ENCODE measurements around the gene CDS1.
"Not testable (repeated sequence)": the region's sequence is repeated elsewhere in the genome, so short reads cannot be mapped to it uniquely, and the experiment has no call there.

CDS1 gene

GRCh38 chr4:84664767-84665166 lies 81.8 kb downstream of the CDS1 start:
- H3K36me3 ChIP-seq (ENCODE audit: control insufficient read depth in 2 of 2, insufficient read depth in 2 of 2, low read length in 2 of 2); H3K9me3 ChIP-seq (ENCODE audit: control insufficient read depth in 2 of 2, low read length in 2 of 2); H3K9ac ChIP-seq (ENCODE audit: low read depth in 1 of 2, low read length in 2 of 2); H3K27me3 ChIP-seq (ENCODE audit: control insufficient read depth in 2 of 2, insufficient read depth in 2 of 2, low read length in 2 of 2); H3K27ac ChIP-seq (ENCODE audit: low read depth in 2 of 2, low read length in 2 of 2); H3K4me3 ChIP-seq (ENCODE audit: low read length in 2 of 2): not testable (repeated sequence)
- peaks cover 2 to 17% of the 10 kb centered on the region in 2 donors for H3K4me1 ChIP-seq (ENCODE audit: control insufficient read depth in 2 of 2, insufficient read depth in 2 of 2, low read length in 2 of 2)

GRCh38 chr4:84666439-84666838 lies 83.5 kb downstream of the CDS1 start:
- H3K27ac ChIP-seq (ENCODE audit: low read depth in 2 of 2, low read length in 2 of 2), result no peak overlapping the region
- H3K4me3 ChIP-seq (ENCODE audit: low read length in 2 of 2), result no peak overlapping the region
- no peaks in the 10 kb centered on the region for H3K27me3 ChIP-seq (ENCODE audit: control insufficient read depth in 2 of 2, insufficient read depth in 2 of 2, low read length in 2 of 2)
- H3K9ac ChIP-seq (ENCODE audit: low read depth in 1 of 2, low read length in 2 of 2), result no peak overlapping the region
- H3K4me1 ChIP-seq (ENCODE audit: control insufficient read depth in 2 of 2, insufficient read depth in 2 of 2, low read length in 2 of 2), result peaks cover 2 to 10% of the 10 kb centered on the region in 2 donors
- peaks cover 0 to 3% of the 10 kb centered on the region in 2 donors for H3K36me3 ChIP-seq (ENCODE audit: control insufficient read depth in 2 of 2, insufficient read depth in 2 of 2, low read length in 2 of 2)
- H3K9me3 ChIP-seq (ENCODE audit: control insufficient read depth in 2 of 2, low read length in 2 of 2), result no peaks in the 10 kb centered on the region

GRCh38 chr4:84669201-84669600 lies 86.3 kb downstream of the CDS1 start:
- Histone ChIP-seq H3K9me3 (ENCODE audit: control insufficient read depth in 2 of 2, low read length in 2 of 2) (no peaks in the 10 kb centered on the region), H3K27me3 (ENCODE audit: control insufficient read depth in 2 of 2, insufficient read depth in 2 of 2, low read length in 2 of 2) (no peaks in the 10 kb centered on the region), H3K4me1 (ENCODE audit: control insufficient read depth in 2 of 2, insufficient read depth in 2 of 2, low read length in 2 of 2) (no peaks in the 10 kb centered on the region), H3K36me3 (ENCODE audit: control insufficient read depth in 2 of 2, insufficient read depth in 2 of 2, low read length in 2 of 2) (peaks cover 12 to 14% of the 10 kb centered on the region in 2 donors), H3K9ac (ENCODE audit: low read depth in 1 of 2, low read length in 2 of 2) (no peak overlapping the region), H3K27ac (ENCODE audit: low read depth in 2 of 2, low read length in 2 of 2) (no peak overlapping the region), H3K4me3 (ENCODE audit: low read length in 2 of 2) (no peak overlapping the region)

GRCh38 chr4:84672177-84672576 lies 89.2 kb downstream of the CDS1 start:
- Histone ChIP-seq H3K9ac (ENCODE audit: low read depth in 1 of 2, low read length in 2 of 2) (no peak overlapping the region), H3K4me3 (ENCODE audit: low read length in 2 of 2) (no peak overlapping the region), H3K9me3 (ENCODE audit: control insufficient read depth in 2 of 2, low read length in 2 of 2) (no peaks in the 10 kb centered on the region), H3K27me3 (ENCODE audit: control insufficient read depth in 2 of 2, insufficient read depth in 2 of 2, low read length in 2 of 2) (no peaks in the 10 kb centered on the region), H3K36me3 (ENCODE audit: control insufficient read depth in 2 of 2, insufficient read depth in 2 of 2, low read length in 2 of 2) (peaks cover 21 to 26% of the 10 kb centered on the region in 2 donors), H3K4me1 (ENCODE audit: control insufficient read depth in 2 of 2, insufficient read depth in 2 of 2, low read length in 2 of 2) (no peaks in the 10 kb centered on the region), H3K27ac (ENCODE audit: low read depth in 2 of 2, low read length in 2 of 2) (no peak overlapping the region)

GRCh38 chr4:84673475-84674240 lies 90.7 kb downstream of the CDS1 start:
- Histone ChIP-seq H3K9ac (ENCODE audit: low read depth in 1 of 2, low read length in 2 of 2) (no peak overlapping the region), H3K4me3 (ENCODE audit: low read length in 2 of 2) (no peak overlapping the region), H3K4me1 (ENCODE audit: control insufficient read depth in 2 of 2, insufficient read depth in 2 of 2, low read length in 2 of 2) (no peaks in the 10 kb centered on the region), H3K36me3 (ENCODE audit: control insufficient read depth in 2 of 2, insufficient read depth in 2 of 2, low read length in 2 of 2) (peaks cover 31% of the 10 kb centered on the region in 2 donors), H3K9me3 (ENCODE audit: control insufficient read depth in 2 of 2, low read length in 2 of 2) (no peaks in the 10 kb centered on the region), H3K27me3 (ENCODE audit: control insufficient read depth in 2 of 2, insufficient read depth in 2 of 2, low read length in 2 of 2) (no peaks in the 10 kb centered on the region), H3K27ac (ENCODE audit: low read depth in 2 of 2, low read length in 2 of 2) (no peak overlapping the region)

- Histone ChIP-seq H3K9me3 (ENCODE audit: control insufficient read depth in 2 of 2, low read length in 2 of 2) (no peaks in the 10 kb centered on the region), H3K4me1 (ENCODE audit: control insufficient read depth in 2 of 2, insufficient read depth in 2 of 2, low read length in 2 of 2) (peaks cover 5 to 7% of the 10 kb centered on the region in 2 donors), H3K27ac (ENCODE audit: low read depth in 2 of 2, low read length in 2 of 2) (no peak overlapping the region), H3K27me3 (ENCODE audit: control insufficient read depth in 2 of 2, insufficient read depth in 2 of 2, low read length in 2 of 2) (no peaks in the 10 kb centered on the region), H3K4me3 (ENCODE audit: low read length in 2 of 2) (no peak overlapping the region), H3K36me3 (ENCODE audit: control insufficient read depth in 2 of 2, insufficient read depth in 2 of 2, low read length in 2 of 2) (peaks cover 29 to 31% of the 10 kb centered on the region in 2 donors), H3K9ac (ENCODE audit: low read depth in 1 of 2, low read length in 2 of 2) (no peak overlapping the region)
These were observed 94.2 kb downstream of the CDS1 start for GRCh38 chr4:84677093-84677492.

- H3K9me3 ChIP-seq (ENCODE audit: control insufficient read depth in 2 of 2, low read length in 2 of 2), result no peaks in the 10 kb centered on the region
- H3K9ac ChIP-seq (ENCODE audit: low read depth in 1 of 2, low read length in 2 of 2), result no peak overlapping the region
- no peaks in the 10 kb centered on the region for H3K27me3 ChIP-seq (ENCODE audit: control insufficient read depth in 2 of 2, insufficient read depth in 2 of 2, low read length in 2 of 2)
- peaks cover 24 to 26% of the 10 kb centered on the region in 2 donors for H3K36me3 ChIP-seq (ENCODE audit: control insufficient read depth in 2 of 2, insufficient read depth in 2 of 2, low read length in 2 of 2)
- H3K27ac ChIP-seq (ENCODE audit: low read depth in 2 of 2, low read length in 2 of 2), result no peak overlapping the region
- peaks cover 6 to 11% of the 10 kb centered on the region in 2 donors for H3K4me1 ChIP-seq (ENCODE audit: control insufficient read depth in 2 of 2, insufficient read depth in 2 of 2, low read length in 2 of 2)
- no peak overlapping the region for H3K4me3 ChIP-seq (ENCODE audit: low read length in 2 of 2)
These were observed 95.1 kb downstream of the CDS1 start for GRCh38 chr4:84677995-84678394.

- Histone ChIP-seq H3K9ac (ENCODE audit: low read depth in 1 of 2, low read length in 2 of 2) (no peak overlapping the region), H3K27ac (ENCODE audit: low read depth in 2 of 2, low read length in 2 of 2) (no peak overlapping the region), H3K4me1 (ENCODE audit: control insufficient read depth in 2 of 2, insufficient read depth in 2 of 2, low read length in 2 of 2) (peaks cover 6 to 17% of the 10 kb centered on the region in 2 donors), H3K4me3 (ENCODE audit: low read length in 2 of 2) (no peak overlapping the region), H3K36me3 (ENCODE audit: control insufficient read depth in 2 of 2, insufficient read depth in 2 of 2, low read length in 2 of 2) (peaks cover 33% of the 10 kb centered on the region in 2 donors), H3K9me3 (ENCODE audit: control insufficient read depth in 2 of 2, low read length in 2 of 2) (no peaks in the 10 kb centered on the region), H3K27me3 (ENCODE audit: control insufficient read depth in 2 of 2, insufficient read depth in 2 of 2, low read length in 2 of 2) (no peaks in the 10 kb centered on the region)
These were observed 96.2 kb downstream of the CDS1 start for GRCh38 chr4:84678976-84679744.

- Histone ChIP-seq H3K4me1 (ENCODE audit: control insufficient read depth in 2 of 2, insufficient read depth in 2 of 2, low read length in 2 of 2) (peaks cover 6 to 17% of the 10 kb centered on the region in 2 donors), H3K27me3 (ENCODE audit: control insufficient read depth in 2 of 2, insufficient read depth in 2 of 2, low read length in 2 of 2) (no peaks in the 10 kb centered on the region), H3K27ac (ENCODE audit: low read depth in 2 of 2, low read length in 2 of 2) (no peak overlapping the region), H3K9me3 (ENCODE audit: control insufficient read depth in 2 of 2, low read length in 2 of 2) (no peaks in the 10 kb centered on the region), H3K4me3 (ENCODE audit: low read length in 2 of 2) (no peak overlapping the region), H3K36me3 (ENCODE audit: control insufficient read depth in 2 of 2, insufficient read depth in 2 of 2, low read length in 2 of 2) (peaks cover 30 to 32% of the 10 kb centered on the region in 2 donors), H3K9ac (ENCODE audit: low read depth in 1 of 2, low read length in 2 of 2) (no peak overlapping the region)
These were observed 98.0 kb downstream of the CDS1 start for GRCh38 chr4:84680956-84681355.

All from mucosa of rectum (tissue), 2 donors.